RWPE2 (cell line): ENCODE results near the gene AKR7A2.

ENCODE experiments used
- ATAC-seq: fragments of 200-7000 bp; cut with Tn5 transposase; 3 replicates; pipeline ENCODE4 v1.9.1; 2021; ENCODE audit warnings: low read depth
- DNase-seq: peaks from one replicate; pipeline ENCODE4 v3.0.0-alpha.2; 2020; ENCODE audit warnings: low spot score
- H3K27ac ChIP-seq: fragments of 450-650 bp; 2 replicates; pipeline ENCODE4 v1.5.1; 2017; ENCODE audit warnings: mild to moderate bottlenecking; ENCODE audit not compliant: poor library complexity, severe bottlenecking
- H3K27me3 ChIP-seq: fragments of 250-450 bp; sonication (Bioruptor Pico); 2 replicates; pipeline ENCODE4 v1.5.1; 2021; ENCODE audit warnings: mild to moderate bottlenecking, moderate library complexity; ENCODE audit not compliant: insufficient read depth, poor library complexity, severe bottlenecking
- H3K36me3 ChIP-seq: fragments of 250-450 bp; sonication (Bioruptor Pico); 2 replicates; pipeline ENCODE4 v1.5.1; 2020; ENCODE audit warnings: low read depth, mild to moderate bottlenecking, moderate library complexity
- H3K4me1 ChIP-seq: fragments of 250-450 bp; sonication (Bioruptor Pico); 2 replicates; pipeline ENCODE4 v1.5.1; 2021; ENCODE audit warnings: mild to moderate bottlenecking, moderate library complexity; ENCODE audit not compliant: insufficient read depth, poor library complexity, severe bottlenecking
- H3K4me3 ChIP-seq: fragments of 250-450 bp; sonication (Bioruptor Pico); 2 replicates; pipeline ENCODE4 v1.5.1; 2021; ENCODE audit warnings: mild to moderate bottlenecking, moderate library complexity; ENCODE audit not compliant: severe bottlenecking
- H3K9me3 ChIP-seq: fragments of 250-450 bp; sonication (Bioruptor Pico); 2 replicates; pipeline ENCODE4 v1.5.1; 2021; ENCODE audit warnings: mild to moderate bottlenecking, moderate library complexity; ENCODE audit not compliant: severe bottlenecking
- CTCF ChIP-seq: fragments of 450-650 bp; IDR thresholded peaks from one replicate; pipeline ENCODE4 v1.5.1; 2017; ENCODE audit warnings: mild to moderate bottlenecking, moderate library complexity; ENCODE audit not compliant: poor library complexity, severe bottlenecking

Gene AKR7A2

GRCh38 chr1:19344372-19344810 is 32.4 kb upstream of the AKR7A2 start:
- TF ChIP-seq CTCF: peak; percentile 80
- Histone ChIP-seq H3K36me3 (peaks cover 35% of the 10 kb centered on the region), H3K27ac (no peak overlapping the region), H3K9me3 (no peaks in the 10 kb centered on the region), H3K4me1 (no peaks in the 10 kb centered on the region), H3K27me3 (no peaks in the 10 kb centered on the region), H3K4me3 (no peak overlapping the region)
- DNase-seq: no peak
- ATAC-seq: peak; percentile 59

- Histone ChIP-seq H3K36me3 (peaks cover 29% of the 10 kb centered on the region), H3K4me3 (no peak overlapping the region), H3K4me1 (no peaks in the 10 kb centered on the region), H3K27me3 (no peaks in the 10 kb centered on the region), H3K27ac (no peak overlapping the region), H3K9me3 (no peaks in the 10 kb centered on the region)
- TF ChIP-seq CTCF: no peak
- DNase-seq (peak; percentile 57), ATAC-seq (no peak)
Observed at GRCh38 chr1:19343617-19344350, 31.8 kb upstream of the AKR7A2 start.

GRCh38 chr1:19342894-19343616 is 31.1 kb upstream of the AKR7A2 start:
- Histone ChIP-seq H3K36me3 (peaks cover 29% of the 10 kb centered on the region), H3K9me3 (no peaks in the 10 kb centered on the region), H3K4me3 (no peak overlapping the region), H3K27me3 (no peaks in the 10 kb centered on the region), H3K4me1 (no peaks in the 10 kb centered on the region), H3K27ac (no peak overlapping the region)
- DNase-seq: peak; percentile 54
- ATAC-seq: no peak
- TF ChIP-seq CTCF: no peak

- peak; percentile 45 for DNase-seq
- Histone ChIP-seq H3K4me1 (no peaks in the 10 kb centered on the region), H3K27ac (no peak overlapping the region), H3K27me3 (no peaks in the 10 kb centered on the region), H3K9me3 (no peaks in the 10 kb centered on the region), H3K4me3 (no peak overlapping the region), H3K36me3 (peaks cover 29% of the 10 kb centered on the region)
- TF ChIP-seq CTCF: no peak
- ATAC-seq: no peak
Observed at GRCh38 chr1:19342062-19342750, 30.3 kb upstream of the AKR7A2 start.
